Nephron (organoid): ENCODE results near the gene RPL14.
"Not testable (repeated sequence)": the region's sequence is repeated elsewhere in the genome, so short reads cannot be mapped to it uniquely, and the experiment has no call there.

Experiments used
- H3K27ac Mint-ChIP-seq, 3 experiments: 2 replicates each; pipeline ENCODE4 v1.8.0; 2020; ENCODE audit warnings: mixed read lengths in 3 of 3, mild to moderate bottlenecking in 2 of 3, moderate library complexity in 1 of 3
- H3K27me3 Mint-ChIP-seq: 2 replicates; pipeline ENCODE4 v1.8.0; 2021; ENCODE audit warnings: low read depth, mild to moderate bottlenecking, moderate library complexity, mixed read lengths
- H3K36me3 Mint-ChIP-seq: 2 replicates; pipeline ENCODE4 v1.8.0; 2020; ENCODE audit warnings: low read depth, mixed read lengths
- H3K4me1 Mint-ChIP-seq: 2 replicates; pipeline ENCODE4 v1.8.0; 2020; ENCODE audit warnings: mixed read lengths
- H3K4me3 Mint-ChIP-seq, 3 experiments: 2 replicates each; pipeline ENCODE4 v1.8.0; 2020; ENCODE audit warnings: mild to moderate bottlenecking in 3 of 3, mixed read lengths in 3 of 3, moderate library complexity in 2 of 3
- H3K9me3 Mint-ChIP-seq: 2 replicates; pipeline ENCODE4 v1.8.0; 2020; ENCODE audit warnings: mixed read lengths
- CTCF ChIP-seq, 3 experiments: fragments of 200-600 bp; sonication (generic); IDR thresholded peaks; one replicate each; pipeline ENCODE4 v1.5.0; 2021; ENCODE audit warnings: antibody characterized with exemption in 3 of 3; ENCODE audit not compliant: unreplicated experiment in 3 of 3

Gene RPL14

DNA sequence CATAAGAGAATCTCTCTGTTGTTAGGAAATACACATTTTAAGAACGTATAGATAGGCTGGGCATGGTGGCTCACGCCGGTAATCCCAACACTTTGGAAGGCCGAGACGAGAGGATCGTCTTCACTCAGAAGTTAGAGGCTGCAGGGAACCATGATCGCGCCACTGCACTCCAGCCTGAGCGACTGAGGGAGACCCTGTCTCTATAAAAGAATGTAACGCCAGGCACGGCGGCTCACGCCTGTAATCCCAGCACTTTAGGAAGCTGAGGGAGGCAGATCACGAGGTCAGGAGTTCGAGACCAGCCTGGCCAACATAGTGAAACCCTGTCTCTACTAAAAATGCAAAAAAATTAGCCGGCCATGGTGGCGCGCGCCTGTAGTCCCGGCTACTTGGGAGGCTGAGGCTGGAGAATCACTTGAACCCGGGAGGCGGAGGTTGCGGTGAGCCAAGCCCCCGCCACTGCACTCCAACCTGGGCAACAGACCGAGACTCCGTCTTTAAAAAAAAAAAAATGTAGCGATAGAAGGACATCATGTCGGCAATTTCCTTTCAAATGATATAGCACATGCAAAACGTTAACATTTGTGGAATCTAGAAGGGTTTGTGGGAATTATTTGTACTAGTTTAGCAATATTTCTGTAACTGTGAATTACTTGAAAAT, 730 bp upstream of the RPL14 start:
- Mint-ChIP-seq H3K4me1 (peaks cover 43% of the 10 kb centered on the region), H3K9me3 (no peaks in the 10 kb centered on the region), H3K4me3 (peak overlapping the region; percentile 88 to 93 (median 91)), H3K36me3 (peaks cover 27% of the 10 kb centered on the region), H3K27ac (peak overlapping the region; percentile 93 to 98 (median 97)), H3K27me3 (no peaks in the 10 kb centered on the region)
- no peak for TF ChIP-seq CTCF (IDR thresholded peaks at IDR 0.05; ENCODE audit: unreplicated experiment in 3 of 3)

DNA sequence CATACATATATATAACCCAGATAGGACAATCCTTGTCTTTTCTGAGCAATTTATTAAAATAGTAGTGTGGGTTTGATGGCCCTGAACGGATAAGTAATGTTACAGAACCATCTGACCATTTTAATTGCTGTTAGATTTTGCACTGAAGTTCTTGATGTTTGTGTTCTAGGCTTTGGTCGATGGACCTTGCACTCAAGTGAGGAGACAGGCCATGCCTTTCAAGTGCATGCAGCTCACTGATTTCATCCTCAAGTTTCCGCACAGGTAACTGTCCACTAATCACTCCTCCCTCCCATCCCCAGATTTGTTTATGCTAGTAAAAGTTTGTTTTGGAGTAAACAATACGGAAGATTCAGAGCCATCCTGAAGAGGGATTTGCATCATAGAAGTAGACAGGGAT, 1.3 kb downstream of the RPL14 start:
- TF ChIP-seq CTCF (IDR thresholded peaks at IDR 0.05; ENCODE audit: unreplicated experiment in 3 of 3): no peak
- Mint-ChIP-seq H3K27me3 (no peaks in the 10 kb centered on the region), H3K9me3 (no peaks in the 10 kb centered on the region), H3K4me1 (peaks cover 27% of the 10 kb centered on the region), H3K27ac (peak overlapping the region; percentile 70 to 92 (median 84)), H3K4me3 (peak overlapping the region; percentile 88 to 94 (median 93)), H3K36me3 (peaks cover 44% of the 10 kb centered on the region)

DNA sequence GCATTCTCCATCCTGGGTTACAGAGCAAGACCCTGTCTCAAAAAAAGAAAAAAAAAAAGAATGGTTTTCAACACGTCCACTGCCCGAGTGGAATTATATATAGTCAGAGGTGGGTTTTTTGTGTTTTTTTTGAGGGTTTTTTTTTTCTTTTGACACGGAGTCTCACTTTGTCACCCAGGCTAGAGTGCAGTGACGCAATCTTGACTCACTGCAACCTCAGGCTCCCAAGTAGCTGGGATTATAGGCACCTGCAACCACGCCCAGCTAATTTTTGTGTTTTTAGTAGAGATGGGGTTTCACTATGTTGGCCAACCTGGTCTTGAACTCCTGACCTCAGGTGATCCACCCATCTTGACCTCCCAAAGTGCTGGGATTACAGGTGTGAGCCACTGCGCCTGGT, 3.3 kb downstream of the RPL14 start:
- not testable (repeated sequence) for H3K4me3 Mint-ChIP-seq, H3K27ac Mint-ChIP-seq, H3K9me3 Mint-ChIP-seq, H3K27me3 Mint-ChIP-seq
- Mint-ChIP-seq H3K36me3 (peaks cover 56% of the 10 kb centered on the region), H3K4me1 (peaks cover 25% of the 10 kb centered on the region)

GRCh38 chr3:40461161-40461560, 4.0 kb downstream of the RPL14 start:
- Mint-ChIP-seq H3K4me3 (no peak overlapping the region), H3K9me3 (no peaks in the 10 kb centered on the region), H3K4me1 (peaks cover 21% of the 10 kb centered on the region), H3K27ac (no peak overlapping the region), H3K27me3 (no peaks in the 10 kb centered on the region), H3K36me3 (peaks cover 62% of the 10 kb centered on the region)
- TF ChIP-seq CTCF (IDR thresholded peaks at IDR 0.05; ENCODE audit: unreplicated experiment in 3 of 3): no peak

GRCh38 chr3:40462838-40463237, 5.7 kb downstream of the RPL14 start:
- Mint-ChIP-seq H3K36me3 (peaks cover 70% of the 10 kb centered on the region), H3K4me1 (peaks cover 12% of the 10 kb centered on the region)
- not testable (repeated sequence) for H3K9me3 Mint-ChIP-seq, H3K27ac Mint-ChIP-seq, H3K4me3 Mint-ChIP-seq, H3K27me3 Mint-ChIP-seq

DNA sequence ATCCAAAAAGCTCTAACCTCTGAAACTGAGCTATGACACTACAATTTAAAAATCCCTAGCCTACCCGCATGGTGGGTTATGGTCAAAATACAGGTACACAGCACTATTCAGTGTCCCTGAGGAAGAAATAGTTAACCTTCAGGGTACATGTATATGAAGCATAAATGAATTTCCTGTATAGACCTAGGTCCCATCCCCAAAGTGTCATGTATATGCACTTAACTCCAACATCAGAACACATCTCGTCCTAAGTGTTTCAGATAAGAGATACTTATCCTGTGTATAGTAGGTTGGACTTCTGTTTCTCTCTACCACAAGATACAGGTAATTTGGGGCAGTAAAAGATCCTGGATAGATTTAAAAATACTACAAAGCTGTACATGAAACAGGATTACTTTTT, 6.4 kb downstream of the RPL14 start:
- H3K36me3 Mint-ChIP-seq: peaks cover 62% of the 10 kb centered on the region

More for the DNA sequence above, 6.4 kb downstream of the RPL14 start:
- H3K9me3 Mint-ChIP-seq: no peaks in the 10 kb centered on the region
- no peak overlapping the region for H3K27ac Mint-ChIP-seq
- H3K27me3 Mint-ChIP-seq: no peaks in the 10 kb centered on the region
- TF ChIP-seq CTCF (IDR thresholded peaks at IDR 0.05; ENCODE audit: unreplicated experiment in 3 of 3): no peak
- peaks cover 5% of the 10 kb centered on the region for H3K4me1 Mint-ChIP-seq
- no peak overlapping the region for H3K4me3 Mint-ChIP-seq
